ENCODE data around the gene NKAPL.
A peak's percentile ranks its signal among the peaks of the same experiment; 100 is the strongest.

The NKAPL gene

DNA sequence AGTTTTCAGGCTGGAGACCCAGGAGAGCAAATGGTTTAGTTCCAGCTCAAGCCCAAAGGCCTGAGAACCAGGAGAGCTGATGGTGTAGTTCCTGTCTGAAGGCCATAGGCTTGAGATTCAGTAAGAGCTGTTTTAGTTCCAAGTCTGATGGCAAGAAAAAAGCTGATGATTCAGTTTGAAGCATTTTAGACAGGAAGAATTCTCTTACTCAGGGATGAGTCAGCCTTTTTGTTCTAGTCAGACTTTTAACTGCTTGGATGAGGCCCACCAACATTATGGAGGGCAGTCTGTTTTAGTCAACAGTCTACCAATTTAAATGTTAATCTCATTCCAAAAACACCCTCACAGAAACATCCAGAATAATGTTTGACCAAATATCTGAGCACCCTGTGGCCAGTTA is 10.4 kb downstream of the NKAPL start:
- no peak for DNase-seq (ENCODE audit: extremely low read depth, low read depth)
- no peak overlapping the region for H3K4me3 ChIP-seq (replicated peaks; ENCODE audit: low read depth, low read length)
- TF ChIP-seq CTCF (IDR thresholded peaks at IDR 0.05; ENCODE audit: low read depth, low read length, missing control alignments): no peak

DNA sequence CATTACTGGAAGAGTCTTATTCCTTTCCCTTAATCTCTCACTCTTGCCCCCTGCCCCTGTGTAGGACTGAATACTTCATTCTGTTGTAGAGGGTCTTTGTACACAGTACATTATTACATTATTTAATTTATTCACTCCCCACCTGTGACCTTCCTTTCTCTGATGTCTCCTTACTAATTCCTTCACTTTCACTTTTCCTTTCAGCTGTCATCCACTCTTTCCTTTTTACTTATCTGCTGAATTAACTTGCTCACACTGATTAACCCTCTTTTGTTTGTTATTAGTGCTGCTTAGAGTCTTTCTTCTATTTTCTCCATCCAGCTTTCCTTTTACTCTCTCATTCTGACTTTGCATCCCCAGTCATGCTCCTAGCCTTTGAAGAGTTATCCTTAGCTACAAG is 15.8 kb downstream of the NKAPL start:
- no peak overlapping the region for H3K4me3 ChIP-seq (replicated peaks; ENCODE audit: low read depth, low read length)
- TF ChIP-seq CTCF (IDR thresholded peaks at IDR 0.05; ENCODE audit: low read depth, low read length, missing control alignments): no peak
- no peak for DNase-seq (ENCODE audit: extremely low read depth, low read depth)

DNA sequence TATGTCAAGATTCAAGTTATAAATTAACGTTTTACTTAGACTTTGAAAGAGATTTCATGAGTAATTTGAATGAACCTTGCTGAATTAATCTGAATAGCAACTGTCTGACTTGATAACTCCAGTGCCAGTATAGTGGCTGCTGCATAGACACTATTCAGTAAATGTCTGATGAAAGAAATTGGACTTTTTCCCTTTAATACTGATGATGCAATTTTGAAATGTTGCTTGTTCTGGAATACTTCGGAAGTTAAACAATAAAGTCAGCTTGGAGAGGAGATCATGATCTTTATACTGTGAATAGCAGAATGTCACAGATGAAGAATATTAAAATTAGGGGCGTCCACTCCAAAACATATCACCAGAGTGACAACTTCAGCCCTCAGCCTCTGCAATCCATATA is 18.6 kb downstream of the NKAPL start:
- no peak for DNase-seq (ENCODE audit: extremely low read depth, low read depth)
- H3K4me3 ChIP-seq (replicated peaks; ENCODE audit: low read depth, low read length): no peak overlapping the region
- no peak for TF ChIP-seq CTCF (IDR thresholded peaks at IDR 0.05; ENCODE audit: low read depth, low read length, missing control alignments)

GRCh38 chr6:28280595-28281287 is 21.6 kb downstream of the NKAPL start:
- H3K4me3 ChIP-seq (replicated peaks; ENCODE audit: low read depth, low read length): peak overlapping the region; percentile 75
- TF ChIP-seq CTCF (IDR thresholded peaks at IDR 0.05; ENCODE audit: low read depth, low read length, missing control alignments): no peak
- no peak for DNase-seq (ENCODE audit: extremely low read depth, low read depth)

DNA sequence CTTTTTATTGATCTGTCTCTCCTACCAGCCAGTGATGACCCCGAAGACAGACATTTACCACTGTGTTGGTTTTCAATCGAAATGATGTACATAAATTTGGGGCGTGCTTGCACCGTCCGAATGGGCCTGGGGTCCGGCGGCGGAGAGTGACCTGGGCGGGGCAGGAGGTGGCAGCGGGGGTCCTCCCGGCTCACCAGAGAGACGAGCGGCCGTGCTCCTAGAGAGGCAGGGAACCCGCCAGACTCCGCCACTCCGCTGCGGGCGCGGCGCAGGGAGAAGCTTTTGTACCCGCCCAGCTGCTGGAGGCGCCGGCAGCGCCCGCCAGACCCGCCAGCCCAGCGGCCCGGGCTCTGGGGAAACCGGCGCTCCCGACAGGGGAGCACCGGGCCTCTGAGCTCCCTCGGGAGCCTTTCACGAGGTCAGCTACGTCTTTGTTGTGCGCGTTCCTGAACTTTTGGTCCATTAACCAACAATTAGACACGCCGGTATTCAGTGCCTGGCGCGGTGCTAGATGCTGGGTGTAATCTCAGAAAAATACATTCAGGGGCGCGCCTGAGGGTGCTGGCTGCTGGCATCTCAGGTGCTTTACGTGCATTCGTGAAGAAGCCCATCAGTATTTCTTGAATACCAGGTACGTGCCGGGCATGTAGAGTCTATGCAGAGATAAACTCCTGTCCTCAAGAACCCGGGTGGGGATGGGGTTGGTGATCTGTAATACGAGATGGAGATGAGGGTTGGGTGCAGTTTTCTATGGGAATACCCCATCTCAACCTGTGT is 22.4 kb downstream of the NKAPL start, which contains the start of gene PGBD1:
PGBD1 (plus strand) TSS at position 285 of the 777 bp plus-strand sequence. CDS start 2,242 bp downstream, outside the sequence.
- peak within 1 kb of the TSS; percentile 75 for H3K4me3 ChIP-seq (replicated peaks; ENCODE audit: low read depth, low read length)
- no peak for TF ChIP-seq CTCF (IDR thresholded peaks at IDR 0.05; ENCODE audit: low read depth, low read length, missing control alignments)
- DNase-seq (ENCODE audit: extremely low read depth, low read depth): no peak

GRCh38 chr6:28282926-28283325 is 23.8 kb downstream of the NKAPL start:
- H3K4me3 ChIP-seq (replicated peaks; ENCODE audit: low read depth, low read length): no peak overlapping the region
- no peak for DNase-seq (ENCODE audit: extremely low read depth, low read depth)
- TF ChIP-seq CTCF (IDR thresholded peaks at IDR 0.05; ENCODE audit: low read depth, low read length, missing control alignments): no peak
